HepG2 (cell line): Measurements from ENCODE around the gene RNASE4. TPM values are rescaled to one million over a fixed set of nuclear protein-coding genes. Genes with fewer than 3 reads are reported as not detected.

Experiments
- ASH2L ChIP-seq: fragments of 300-600, 200-600 bp; sonication (generic); IDR thresholded peaks from 2 replicates; pipeline ENCODE4 v1.7.0; 2017; ENCODE audit warnings: low read depth, mild to moderate bottlenecking, moderate library complexity, mixed read lengths, low read length; ENCODE audit not compliant: insufficient read length
- BCL6 ChIP-seq: IDR thresholded peaks from 2 replicates; pipeline ENCODE4 v1.6.1; 2016; ENCODE audit warnings: missing genetic modification reagents, missing compliant biosample characterization
- ELF1 ChIP-seq: sonication (generic); formaldehyde crosslinking; IDR thresholded peaks from 2 replicates; pipeline ENCODE4 v1.4.0; 2020; ENCODE audit warnings: missing genetic modification reagents
- EP300 ChIP-seq, 3 experiments: sonication (generic) in 1 of 3; formaldehyde crosslinking in 1 of 3; IDR thresholded peaks; 2 replicates each; pipeline versions ENCODE4 v1.5.1 to v1.6.1; 2011 to 2020; ENCODE audit warnings: low read depth in 2 of 3, low read length in 2 of 3, borderline replicate concordance in 1 of 3, improper control_type of control experiment in 1 of 3, mild to moderate bottlenecking in 1 of 3, missing genetic modification reagents in 1 of 3, moderate library complexity in 1 of 3
- GTF3A ChIP-seq: sonication (generic); formaldehyde crosslinking; conservative IDR thresholded peaks from 2 replicates; pipeline ENCODE4 v1.4.0; 2020; ENCODE audit warnings: mild to moderate bottlenecking, missing genetic modification reagents
- ISL2 ChIP-seq: sonication (generic); formaldehyde crosslinking; IDR thresholded peaks from 2 replicates; pipeline ENCODE4 v1.5.0; 2020; ENCODE audit warnings: missing genetic modification reagents
- KDM3A ChIP-seq: IDR thresholded peaks from 2 replicates; pipeline ENCODE4 v1.6.1; 2018; ENCODE audit warnings: low read depth, missing compliant biosample characterization
- KMT2B ChIP-seq: IDR thresholded peaks from 2 replicates; pipeline ENCODE4 v1.6.1; 2016; ENCODE audit warnings: missing genetic modification reagents, missing compliant biosample characterization
- MAZ ChIP-seq, 2 experiments: sonication (generic) in 1 of 2; formaldehyde crosslinking in 1 of 2; IDR thresholded peaks; 2 replicates each; pipeline versions ENCODE4 v1.5.0 to v1.6.1; 2012 to 2020; ENCODE audit warnings: low read depth in 2 of 2, mild to moderate bottlenecking in 2 of 2, borderline replicate concordance in 1 of 2, improper control_type of control experiment in 1 of 2, low read length in 1 of 2, missing genetic modification reagents in 1 of 2, moderate library complexity in 1 of 2
- NFKBIZ ChIP-seq: IDR thresholded peaks from 2 replicates; pipeline ENCODE4 v1.6.1; 2018; ENCODE audit warnings: missing genetic modification reagents, missing compliant biosample characterization
- POLR2G ChIP-seq: fragments of 200-400 bp; formaldehyde crosslinking; IDR thresholded peaks from 2 replicates; pipeline ENCODE4 v1.6.1; 2018; ENCODE audit warnings: mild to moderate bottlenecking, low read depth, low read length, moderate library complexity
- SIX1 ChIP-seq: sonication (generic); formaldehyde crosslinking; IDR thresholded peaks from 2 replicates; pipeline ENCODE4 v1.4.0; 2020; ENCODE audit warnings: missing genetic modification reagents, borderline replicate concordance
- ZNF614 ChIP-seq: IDR thresholded peaks from 2 replicates; pipeline ENCODE4 v1.6.1; 2018; ENCODE audit warnings: missing biosample characterization, missing genetic modification reagents, inconsistent platforms, borderline replicate concordance
- polyA plus RNA-seq, 8 experiments: library from polyadenylated mRNA; depleted of rRNA in 3 of 8; stranded (reverse) in 7 of 8; unstranded in 1 of 8; fragments of >200 nt; fragmentation: Illumina TruSeq in 4 of 8; extraction: Trizol in 4 of 8; gene quantifications; 2 replicates each; pipeline versions ENCODE4 v1.2.1 to v1.2.3, GENCODE V29; 2011 to 2016; ENCODE audit warnings: low read depth in 4 of 8, missing spikeins in 1 of 8, mixed read lengths in 1 of 8; ENCODE audit not compliant: insufficient read depth in 1 of 8
- total RNA-seq, 5 experiments: library from RNA; depleted of rRNA; stranded (reverse); fragments of >200 nt; fragmentation: Illumina TruSeq; extraction: Trizol; gene quantifications; 2 replicates each; pipeline ENCODE4 v1.2.3, GENCODE V29; 2016; ENCODE audit warnings: low read depth in 1 of 5
- TF ChIP-seq, protein P1 (sequence below): sonication (generic); formaldehyde crosslinking; IDR thresholded peaks from 2 replicates; pipeline ENCODE4 v1.8.0; 2022; ENCODE audit warnings: mild to moderate bottlenecking, missing genetic modification reagents
- TF ChIP-seq, protein P2 (sequence below): sonication (generic); formaldehyde crosslinking; IDR thresholded peaks from 2 replicates; pipeline ENCODE4 v1.5.1; 2020; ENCODE audit warnings: mild to moderate bottlenecking, missing genetic modification reagents
- TF ChIP-seq, protein P3 (sequence below): IDR thresholded peaks from 2 replicates; pipeline ENCODE4 v1.6.1; 2016; ENCODE audit warnings: missing genetic modification reagents, missing compliant biosample characterization
- TF ChIP-seq, protein P4 (sequence below): sonication (generic); formaldehyde crosslinking; IDR thresholded peaks from 2 replicates; pipeline ENCODE4 v1.4.0; 2020; ENCODE audit warnings: missing genetic modification reagents
- TF ChIP-seq, protein P5 (sequence below): sonication (generic); formaldehyde crosslinking; IDR thresholded peaks from 2 replicates; pipeline ENCODE4 v1.9.0; 2022; ENCODE audit warnings: low read depth, missing genetic modification reagents

The RNASE4 gene
- total and polyA plus RNA-seq, 2 of the 13 experiments (the other 11 are each of a cell fraction or from before 2014, with no cell fraction given): 109 to 983 TPM

DNA sequence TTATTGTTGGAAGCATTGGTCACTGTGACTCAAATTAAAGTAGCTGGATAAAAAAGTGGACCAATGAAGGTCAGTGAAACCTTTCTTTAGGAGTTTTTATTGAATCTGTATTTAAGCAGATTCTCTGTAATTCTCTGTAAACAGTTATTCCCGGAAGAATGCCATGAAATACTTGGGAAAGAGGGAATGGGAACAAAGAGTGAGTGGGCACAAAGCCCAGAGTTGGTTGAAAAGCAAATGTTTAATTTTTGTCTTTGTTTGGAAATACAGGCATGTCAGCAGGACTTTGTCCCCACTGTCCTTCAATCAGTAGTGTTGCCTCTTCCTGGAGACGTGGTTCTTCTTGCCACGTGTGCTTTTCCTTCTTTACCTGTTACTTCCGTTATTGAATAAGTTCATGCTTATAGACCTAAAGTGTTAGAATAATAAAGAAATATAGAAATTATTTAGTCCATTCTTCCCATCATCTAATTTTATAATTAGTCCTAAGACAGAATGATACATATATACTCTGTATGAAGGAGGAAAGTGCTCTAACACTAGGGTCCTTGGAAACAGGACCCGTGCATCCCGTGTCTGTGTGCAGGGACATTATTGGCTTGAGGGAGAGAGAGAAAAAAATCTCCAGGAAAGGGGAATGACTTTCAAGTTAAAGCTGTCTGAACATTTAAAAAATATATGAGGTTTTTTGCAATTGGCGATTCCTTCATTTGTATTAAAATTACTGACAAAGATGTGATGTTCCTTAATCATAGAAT, 2.2 kb downstream of the RNASE4 start (continued):
- TF ChIP-seq ASH2L: peak; percentile 81
- TF ChIP-seq NFKBIZ: peak; percentile 88; the same call in 1 of the 2 replicates
- TF ChIP-seq, protein P1, sequence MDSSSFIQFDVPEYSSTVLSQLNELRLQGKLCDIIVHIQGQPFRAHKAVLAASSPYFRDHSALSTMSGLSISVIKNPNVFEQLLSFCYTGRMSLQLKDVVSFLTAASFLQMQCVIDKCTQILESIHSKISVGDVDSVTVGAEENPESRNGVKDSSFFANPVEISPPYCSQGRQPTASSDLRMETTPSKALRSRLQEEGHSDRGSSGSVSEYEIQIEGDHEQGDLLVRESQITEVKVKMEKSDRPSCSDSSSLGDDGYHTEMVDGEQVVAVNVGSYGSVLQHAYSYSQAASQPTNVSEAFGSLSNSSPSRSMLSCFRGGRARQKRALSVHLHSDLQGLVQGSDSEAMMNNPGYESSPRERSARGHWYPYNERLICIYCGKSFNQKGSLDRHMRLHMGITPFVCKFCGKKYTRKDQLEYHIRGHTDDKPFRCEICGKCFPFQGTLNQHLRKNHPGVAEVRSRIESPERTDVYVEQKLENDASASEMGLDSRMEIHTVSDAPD (CRISPR knock-in tag): peak; percentile 29; the same call in 1 of the 2 replicates
- no peak for TF ChIP-seq MAZ (IDR thresholded peaks at IDR 0.05; ENCODE audit: borderline replicate concordance, low read depth, low read length)
- TF ChIP-seq MAZ (CRISPR knock-in tag; IDR thresholded peaks at IDR 0.05; ENCODE audit: low read depth): 0 out of 2 replicates have a peak, but pooled peaks have one; percentile 22
- TF ChIP-seq ZNF614 (CRISPR knock-in tag): peak; percentile 73; the same call in 1 of the 2 replicates
- peak; percentile 82 to 99; a peak in 3 of 4 replicates for TF ChIP-seq EP300 (IDR thresholded peaks at IDR 0.05; ENCODE audit: low read depth in 2 of 2, low read length in 2 of 2)
- TF ChIP-seq EP300 (CRISPR knock-in tag; IDR thresholded peaks at IDR 0.05; ENCODE audit: borderline replicate concordance): peak; percentile 95
- TF ChIP-seq, protein P2, sequence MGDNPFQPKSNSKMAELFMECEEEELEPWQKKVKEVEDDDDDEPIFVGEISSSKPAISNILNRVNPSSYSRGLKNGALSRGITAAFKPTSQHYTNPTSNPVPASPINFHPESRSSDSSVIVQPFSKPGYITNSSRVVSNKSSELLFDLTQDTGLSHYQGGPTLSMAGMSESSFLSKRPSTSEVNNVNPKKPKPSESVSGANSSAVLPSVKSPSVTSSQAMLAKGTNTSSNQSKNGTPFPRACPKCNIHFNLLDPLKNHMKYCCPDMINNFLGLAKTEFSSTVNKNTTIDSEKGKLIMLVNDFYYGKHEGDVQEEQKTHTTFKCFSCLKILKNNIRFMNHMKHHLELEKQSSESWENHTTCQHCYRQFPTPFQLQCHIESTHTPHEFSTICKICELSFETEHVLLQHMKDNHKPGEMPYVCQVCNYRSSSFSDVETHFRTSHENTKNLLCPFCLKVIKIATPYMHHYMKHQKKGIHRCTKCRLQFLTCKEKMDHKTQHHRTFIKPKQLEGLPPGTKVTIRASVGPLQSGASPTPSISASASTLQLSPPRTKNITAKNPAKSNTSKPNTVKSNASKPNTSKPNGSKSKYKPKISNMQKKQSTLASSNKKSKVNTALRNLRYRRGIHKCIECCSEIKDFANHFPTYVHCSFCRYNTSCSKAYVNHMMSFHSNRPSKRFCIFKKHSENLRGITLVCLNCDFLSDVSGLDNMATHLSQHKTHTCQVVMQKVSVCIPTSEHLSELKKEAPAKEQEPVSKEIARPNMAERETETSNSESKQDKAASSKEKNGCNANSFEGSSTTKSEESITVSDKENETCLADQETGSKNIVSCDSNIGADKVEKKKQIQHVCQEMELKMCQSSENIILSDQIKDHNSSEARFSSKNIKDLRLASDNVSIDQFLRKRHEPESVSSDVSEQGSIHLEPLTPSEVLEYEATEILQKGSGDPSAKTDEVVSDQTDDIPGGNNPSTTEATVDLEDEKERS: no peak
- TF ChIP-seq ELF1 (CRISPR knock-in tag): peak; percentile 82
- peak; percentile 75; the same call in 1 of the 2 replicates for TF ChIP-seq SIX1
- 0 out of 2 replicates have a peak, but pooled peaks have one; percentile 35 for TF ChIP-seq KMT2B (CRISPR knock-in tag)
- TF ChIP-seq, protein P3, sequence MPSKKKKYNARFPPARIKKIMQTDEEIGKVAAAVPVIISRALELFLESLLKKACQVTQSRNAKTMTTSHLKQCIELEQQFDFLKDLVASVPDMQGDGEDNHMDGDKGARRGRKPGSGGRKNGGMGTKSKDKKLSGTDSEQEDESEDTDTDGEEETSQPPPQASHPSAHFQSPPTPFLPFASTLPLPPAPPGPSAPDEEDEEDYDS (CRISPR knock-in tag): peak; percentile 53
- no peak for TF ChIP-seq GTF3A
- TF ChIP-seq, protein P4, sequence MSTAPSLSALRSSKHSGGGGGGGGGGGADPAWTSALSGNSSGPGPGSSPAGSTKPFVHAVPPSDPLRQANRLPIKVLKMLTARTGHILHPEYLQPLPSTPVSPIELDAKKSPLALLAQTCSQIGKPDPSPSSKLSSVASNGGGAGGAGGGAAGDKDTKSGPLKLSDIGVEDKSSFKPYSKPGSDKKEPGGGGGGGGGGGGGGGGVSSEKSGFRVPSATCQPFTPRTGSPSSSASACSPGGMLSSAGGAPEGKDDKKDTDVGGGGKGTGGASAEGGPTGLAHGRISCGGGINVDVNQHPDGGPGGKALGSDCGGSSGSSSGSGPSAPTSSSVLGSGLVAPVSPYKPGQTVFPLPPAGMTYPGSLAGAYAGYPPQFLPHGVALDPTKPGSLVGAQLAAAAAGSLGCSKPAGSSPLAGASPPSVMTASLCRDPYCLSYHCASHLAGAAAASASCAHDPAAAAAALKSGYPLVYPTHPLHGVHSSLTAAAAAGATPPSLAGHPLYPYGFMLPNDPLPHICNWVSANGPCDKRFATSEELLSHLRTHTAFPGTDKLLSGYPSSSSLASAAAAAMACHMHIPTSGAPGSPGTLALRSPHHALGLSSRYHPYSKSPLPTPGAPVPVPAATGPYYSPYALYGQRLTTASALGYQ (CRISPR knock-in tag): peak; percentile 95
- TF ChIP-seq, protein P5, sequence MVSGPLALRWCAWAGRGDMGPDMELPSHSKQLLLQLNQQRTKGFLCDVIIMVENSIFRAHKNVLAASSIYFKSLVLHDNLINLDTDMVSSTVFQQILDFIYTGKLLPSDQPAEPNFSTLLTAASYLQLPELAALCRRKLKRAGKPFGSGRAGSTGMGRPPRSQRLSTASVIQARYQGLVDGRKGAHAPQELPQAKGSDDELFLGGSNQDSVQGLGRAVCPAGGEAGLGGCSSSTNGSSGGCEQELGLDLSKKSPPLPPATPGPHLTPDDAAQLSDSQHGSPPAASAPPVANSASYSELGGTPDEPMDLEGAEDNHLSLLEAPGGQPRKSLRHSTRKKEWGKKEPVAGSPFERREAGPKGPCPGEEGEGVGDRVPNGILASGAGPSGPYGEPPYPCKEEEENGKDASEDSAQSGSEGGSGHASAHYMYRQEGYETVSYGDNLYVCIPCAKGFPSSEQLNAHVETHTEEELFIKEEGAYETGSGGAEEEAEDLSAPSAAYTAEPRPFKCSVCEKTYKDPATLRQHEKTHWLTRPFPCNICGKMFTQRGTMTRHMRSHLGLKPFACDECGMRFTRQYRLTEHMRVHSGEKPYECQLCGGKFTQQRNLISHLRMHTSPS (CRISPR knock-in tag): peak; percentile 52; the same call in 1 of the 2 replicates
- peak; percentile 96 for TF ChIP-seq ISL2
- peak; percentile 28; the same call in 1 of the 2 replicates for TF ChIP-seq POLR2G
- peak; percentile 93 for TF ChIP-seq BCL6
- TF ChIP-seq KDM3A: peak; percentile 78; the same call in 1 of the 2 replicates
